ENCODE measurements around the gene CCDC167. TPM values are rescaled to one million over a fixed set of nuclear protein-coding genes. Genes with fewer than 3 reads are reported as not detected.

The CCDC167 gene
- total RNA-seq (2022; extraction: Qiagen RNA extraction; ENCODE audit: low read depth): 41.6 to 53.0 TPM (median 48.0 TPM) in 5 replicates

GRCh38 chr6:37499433-37500293 is at the start of gene CCDC167:
Gene CCDC167 (minus strand): TSS chr6:37499893. CDS start chr6:37499863, 30 bp downstream.

Other genes with a start within 250 kb of the CCDC167 start
- gene TBC1D22B, start 242.1 kb downstream of the CCDC167 start, total RNA-seq (2022; extraction: Qiagen RNA extraction; ENCODE audit: low read depth): 5.5 to 6.3 TPM (median 6.3 TPM) in 5 replicates
- gene TMEM217, start 241.7 kb downstream of the CCDC167 start, total RNA-seq (2022; extraction: Qiagen RNA extraction; ENCODE audit: low read depth): 0.80 to 1.1 TPM (median 0.97 TPM) in 5 replicates
- gene RNF8, start 145.9 kb downstream of the CCDC167 start, total RNA-seq (2022; extraction: Qiagen RNA extraction; ENCODE audit: low read depth): 20.9 to 24.5 TPM (median 23.8 TPM) in 5 replicates
- gene CMTR1, start 66.7 kb downstream of the CCDC167 start, total RNA-seq (2022; extraction: Qiagen RNA extraction; ENCODE audit: low read depth): 13.3 to 16.7 TPM (median 16.4 TPM) in 5 replicates
- 6.0 to 8.1 TPM (median 7.5 TPM) in 5 replicates for gene MDGA1, start 198.0 kb upstream of the CCDC167 start, total RNA-seq (2022; extraction: Qiagen RNA extraction; ENCODE audit: low read depth)

All from A549 treated with RU486 at 1 μM for 4 hours (cell line).